HUES48 (cell line): ENCODE results near the gene COX7B2.

Experiments
- H3K27ac ChIP-seq: one replicate; pipeline ENCODE4 v1.7.0; 2013; ENCODE audit warnings: low read depth, low read length, inconsistent platforms
- H3K27me3 ChIP-seq: 2 replicates; pipeline ENCODE4 v1.6.1; 2013; ENCODE audit warnings: mild to moderate bottlenecking, low read length; ENCODE audit not compliant: control insufficient read depth, insufficient read depth
- H3K36me3 ChIP-seq: 2 replicates; pipeline ENCODE4 v1.6.1; 2013; ENCODE audit warnings: low read length; ENCODE audit not compliant: control insufficient read depth, insufficient read depth
- H3K4me1 ChIP-seq: 2 replicates; pipeline ENCODE4 v1.6.1; 2013; ENCODE audit warnings: mild to moderate bottlenecking, low read length; ENCODE audit not compliant: control insufficient read depth, insufficient read depth
- H3K4me3 ChIP-seq: 2 replicates; pipeline ENCODE4 v1.5.1; 2013; ENCODE audit warnings: mild to moderate bottlenecking, low read depth, low read length
- H3K9ac ChIP-seq: 2 replicates; pipeline ENCODE4 v1.6.1; 2013; ENCODE audit warnings: mild to moderate bottlenecking, low read depth, low read length, moderate library complexity
- H3K9me3 ChIP-seq: 2 replicates; pipeline ENCODE4 v1.6.1; 2013; ENCODE audit warnings: low read length; ENCODE audit not compliant: control insufficient read depth, insufficient read depth

Gene COX7B2

GRCh38 chr4:46894826-46895225 is 14.2 kb downstream of the COX7B2 start:
- no peaks in the 10 kb centered on the region for H3K27me3 ChIP-seq
- H3K27ac ChIP-seq = no peak overlapping the region
- no peaks in the 10 kb centered on the region for H3K4me1 ChIP-seq
- no peak overlapping the region for H3K4me3 ChIP-seq
- H3K9me3 ChIP-seq = no peaks in the 10 kb centered on the region
- no peaks in the 10 kb centered on the region for H3K36me3 ChIP-seq
- H3K9ac ChIP-seq = no peak overlapping the region

GRCh38 chr4:46890056-46890455 is 19.0 kb downstream of the COX7B2 start:
- H3K9me3 ChIP-seq = no peaks in the 10 kb centered on the region
- H3K9ac ChIP-seq = no peak overlapping the region
- H3K4me1 ChIP-seq = no peaks in the 10 kb centered on the region
- no peak overlapping the region for H3K4me3 ChIP-seq
- no peaks in the 10 kb centered on the region for H3K27me3 ChIP-seq
- no peaks in the 10 kb centered on the region for H3K36me3 ChIP-seq
- H3K27ac ChIP-seq = no peak overlapping the region

- no peaks in the 10 kb centered on the region for H3K36me3 ChIP-seq
- H3K9ac ChIP-seq = no peak overlapping the region
- H3K27ac ChIP-seq = no peak overlapping the region
Observed at GRCh38 chr4:46889410-46889809, 19.6 kb downstream of the COX7B2 start.

GRCh38 chr4:46886711-46887110 is 22.3 kb downstream of the COX7B2 start:
- Histone ChIP-seq H3K36me3 (no peaks in the 10 kb centered on the region), H3K27ac (no peak overlapping the region), H3K4me3 (no peak overlapping the region), H3K9me3 (no peaks in the 10 kb centered on the region), H3K4me1 (no peaks in the 10 kb centered on the region), H3K9ac (no peak overlapping the region), H3K27me3 (no peaks in the 10 kb centered on the region)

More at GRCh38 chr4:46889410-46889809, 19.6 kb downstream of the COX7B2 start:
- H3K4me1 ChIP-seq = no peaks in the 10 kb centered on the region
- no peaks in the 10 kb centered on the region for H3K9me3 ChIP-seq
- H3K4me3 ChIP-seq = no peak overlapping the region
- no peaks in the 10 kb centered on the region for H3K27me3 ChIP-seq

GRCh38 chr4:46878641-46879040 is 30.4 kb downstream of the COX7B2 start:
- Histone ChIP-seq H3K9ac (no peak overlapping the region), H3K9me3 (no peaks in the 10 kb centered on the region), H3K36me3 (no peaks in the 10 kb centered on the region), H3K4me3 (no peak overlapping the region), H3K4me1 (no peaks in the 10 kb centered on the region), H3K27me3 (no peaks in the 10 kb centered on the region), H3K27ac (no peak overlapping the region)

GRCh38 chr4:46874811-46875210 is 34.2 kb downstream of the COX7B2 start:
- Histone ChIP-seq H3K27ac (no peak overlapping the region), H3K9me3 (no peaks in the 10 kb centered on the region), H3K27me3 (no peaks in the 10 kb centered on the region), H3K36me3 (no peaks in the 10 kb centered on the region), H3K4me3 (no peak overlapping the region), H3K9ac (no peak overlapping the region), H3K4me1 (no peaks in the 10 kb centered on the region)

- H3K4me1 ChIP-seq = no peaks in the 10 kb centered on the region; the same call in 1 of the 2 replicates
- H3K27me3 ChIP-seq = no peaks in the 10 kb centered on the region
- H3K9ac ChIP-seq = no peak overlapping the region
- no peak overlapping the region for H3K27ac ChIP-seq
- H3K4me3 ChIP-seq = no peak overlapping the region
- H3K9me3 ChIP-seq = no peaks in the 10 kb centered on the region
- H3K36me3 ChIP-seq = no peaks in the 10 kb centered on the region
Observed at GRCh38 chr4:46870411-46870810, 38.6 kb downstream of the COX7B2 start.

GRCh38 chr4:46856333-46856732 is 52.7 kb downstream of the COX7B2 start:
- no peak overlapping the region for H3K27ac ChIP-seq
- no peaks in the 10 kb centered on the region for H3K9me3 ChIP-seq
- no peaks in the 10 kb centered on the region for H3K27me3 ChIP-seq
- H3K36me3 ChIP-seq = no peaks in the 10 kb centered on the region
- H3K9ac ChIP-seq = no peak overlapping the region
- H3K4me3 ChIP-seq = no peak overlapping the region
- H3K4me1 ChIP-seq = no peaks in the 10 kb centered on the region

GRCh38 chr4:46852800-46853199 is 56.2 kb downstream of the COX7B2 start:
- Histone ChIP-seq H3K4me1 (no peaks in the 10 kb centered on the region), H3K27ac (no peak overlapping the region), H3K9ac (no peak overlapping the region), H3K4me3 (no peak overlapping the region), H3K9me3 (no peaks in the 10 kb centered on the region), H3K27me3 (no peaks in the 10 kb centered on the region), H3K36me3 (no peaks in the 10 kb centered on the region)

- Histone ChIP-seq H3K9me3 (no peaks in the 10 kb centered on the region), H3K36me3 (no peaks in the 10 kb centered on the region), H3K4me3 (no peak overlapping the region), H3K27me3 (no peaks in the 10 kb centered on the region), H3K27ac (no peak overlapping the region), H3K4me1 (no peaks in the 10 kb centered on the region), H3K9ac (no peak overlapping the region)
Observed at GRCh38 chr4:46850026-46850425, 59.0 kb downstream of the COX7B2 start.

GRCh38 chr4:46844325-46844917 is 64.6 kb downstream of the COX7B2 start:
- Histone ChIP-seq H3K4me3 (no peak overlapping the region), H3K9ac (no peak overlapping the region), H3K36me3 (no peaks in the 10 kb centered on the region), H3K27ac (no peak overlapping the region), H3K27me3 (no peaks in the 10 kb centered on the region), H3K9me3 (no peaks in the 10 kb centered on the region), H3K4me1 (peaks cover 2% of the 10 kb centered on the region; the same call in 1 of the 2 replicates)
